IMR-90 (cell line): Measurements from ENCODE around the gene CPA3. TPM values are rescaled to one million over a fixed set of nuclear protein-coding genes. Genes with fewer than 3 reads are reported as not detected.

Source experiments
- ATAC-seq: fragments of 200-7000 bp; cut with Tn5 transposase; 2 replicates; pipeline ENCODE4 v1.9.1; 2020; ENCODE audit warnings: low read depth, mild to moderate bottlenecking, moderate library complexity
- BruUV-seq: library from RNA; stranded (reverse); fragments of 400-500 nt; replicated peaks from 2 replicates; lab custom pipeline; 2021; lab: Mats Ljungman, UMichigan
- CTCF ChIA-PET: fragments of 300-600 bp; formaldehyde crosslinking; extraction: SDS; loops from one replicate; lab custom pipeline; 2021; ENCODE audit warnings: antibody characterized with exemption; lab: Yijun Ruan, JAX
- POLR2A ChIA-PET: fragments of 300-600 bp; sonication (Branson Sonifier 250); formaldehyde crosslinking; loops from one replicate; lab custom pipeline; 2022; ENCODE audit warnings: antibody characterized with exemption; ENCODE audit not compliant: unreplicated experiment; lab: Charles Lee
- DNase-seq: peaks from one replicate; pipeline ENCODE4 v3.0.0; 2013
- H2AFZ ChIP-seq: replicated peaks from 2 replicates; pipeline ENCODE3; 2013; ENCODE audit warnings: low read length, mild to moderate bottlenecking; ENCODE audit not compliant: poor library complexity
- H2AK5ac ChIP-seq: 2 replicates; pipeline ENCODE4 v1.6.1; 2013; ENCODE audit warnings: low read depth, low read length, inconsistent platforms
- H2AK9ac ChIP-seq: replicated peaks from 2 replicates; pipeline ENCODE3; 2013; ENCODE audit warnings: mild to moderate bottlenecking, low read depth, low read length, moderate library complexity; ENCODE audit not compliant: poor library complexity
- H2BK120ac ChIP-seq: 2 replicates; pipeline ENCODE4 v1.6.1; 2013; ENCODE audit warnings: low read depth, low read length, inconsistent platforms
- H2BK15ac ChIP-seq: 3 replicates; pipeline ENCODE4 v1.6.1; 2013; ENCODE audit warnings: low read depth, low read length, inconsistent platforms
- H2BK20ac ChIP-seq: 2 replicates; pipeline ENCODE4 v1.6.1; 2013; ENCODE audit warnings: low read depth, mild to moderate bottlenecking, inconsistent platforms, low read length, moderate library complexity
- H2BK5ac ChIP-seq: 2 replicates; pipeline ENCODE4 v1.6.1; 2013; ENCODE audit warnings: mild to moderate bottlenecking, low read depth, low read length, inconsistent platforms; ENCODE audit not compliant: poor library complexity, severe bottlenecking
- H3K14ac ChIP-seq: replicated peaks from 2 replicates; pipeline ENCODE4 v1.6.1; 2013; ENCODE audit warnings: low read depth, low read length, inconsistent platforms
- H3K18ac ChIP-seq: 2 replicates; pipeline ENCODE4 v1.6.1; 2013; ENCODE audit warnings: low read depth, low read length, control low read depth
- H3K23ac ChIP-seq: 2 replicates; pipeline ENCODE4 v1.6.1; 2013; ENCODE audit warnings: low read depth, low read length, inconsistent platforms
- H3K27ac ChIP-seq: 2 replicates; pipeline ENCODE4 v1.5.1; 2013; ENCODE audit warnings: mild to moderate bottlenecking, control low read depth, low read length; ENCODE audit not compliant: insufficient read depth
- H3K27me3 ChIP-seq: 2 replicates; pipeline ENCODE4 v1.6.1; 2013; ENCODE audit warnings: low read length; ENCODE audit not compliant: control insufficient read depth, insufficient read depth
- H3K36me3 ChIP-seq: 2 replicates; pipeline ENCODE4 v1.6.1; 2013; ENCODE audit warnings: low read length, mixed read lengths; ENCODE audit not compliant: control insufficient read depth, insufficient read depth
- H3K4ac ChIP-seq: 2 replicates; pipeline ENCODE4 v1.6.1; 2013; ENCODE audit warnings: low read depth, low read length, inconsistent platforms
- H3K4me1 ChIP-seq: 2 replicates; pipeline ENCODE4 v1.6.1; 2013; ENCODE audit warnings: low read length, mixed read lengths; ENCODE audit not compliant: control insufficient read depth, insufficient read depth
- H3K4me2 ChIP-seq: 2 replicates; pipeline ENCODE4 v1.6.1; 2013; ENCODE audit warnings: low read depth, mild to moderate bottlenecking, control low read depth, low read length, moderate library complexity
- H3K4me3 ChIP-seq: 2 replicates; pipeline ENCODE4 v1.5.1; 2013; ENCODE audit warnings: low read depth, mild to moderate bottlenecking, control low read depth, low read length, moderate library complexity; ENCODE audit not compliant: insufficient read depth
- H3K56ac ChIP-seq: 2 replicates; pipeline ENCODE4 v1.6.1; 2013; ENCODE audit warnings: low read length, inconsistent platforms; ENCODE audit not compliant: insufficient read depth; ENCODE audit errors: extremely low read depth
- H3K79me1 ChIP-seq, 2 experiments: 2 replicates each; pipeline ENCODE4 v1.6.1; 2013; ENCODE audit warnings: low read length in 2 of 2, inconsistent platforms in 1 of 2, low read depth in 1 of 2
- H3K9ac ChIP-seq: 2 replicates; pipeline ENCODE4 v1.6.1; 2013; ENCODE audit warnings: low read depth, low read length, control low read depth
- H3K9me1 ChIP-seq: 2 replicates; pipeline ENCODE4 v1.6.1; 2013; ENCODE audit warnings: low read length, inconsistent platforms; ENCODE audit not compliant: insufficient read depth
- H3K9me3 ChIP-seq: 2 replicates; pipeline ENCODE4 v1.6.1; 2013; ENCODE audit warnings: low read length; ENCODE audit not compliant: control insufficient read depth, insufficient read depth
- H4K20me1 ChIP-seq: 2 replicates; pipeline ENCODE4 v1.6.1; 2013; ENCODE audit warnings: low read length, inconsistent platforms; ENCODE audit not compliant: insufficient read depth
- H4K5ac ChIP-seq: 2 replicates; pipeline ENCODE4 v1.6.1; 2013; ENCODE audit warnings: mild to moderate bottlenecking, low read depth, low read length, control low read depth
- H4K8ac ChIP-seq, 2 experiments: 2 replicates each; pipeline ENCODE4 v1.6.1; 2013; ENCODE audit warnings: low read depth in 2 of 2, low read length in 2 of 2, control low read depth in 1 of 2, inconsistent platforms in 1 of 2
- H4K91ac ChIP-seq: 2 replicates; pipeline ENCODE4 v1.6.1; 2013; ENCODE audit warnings: low read depth, low read length, inconsistent platforms; ENCODE audit not compliant: insufficient read depth
- CHD1 ChIP-seq: IDR thresholded peaks from 2 replicates; pipeline ENCODE4 v1.6.1; 2012; ENCODE audit warnings: low read depth, low read length, improper control_type of control experiment
- CTCF ChIP-seq: conservative IDR thresholded peaks from 2 replicates; pipeline ENCODE4 v1.5.1; 2012; ENCODE audit warnings: mild to moderate bottlenecking, low read depth, low read length, improper control_type of control experiment
- MAFK ChIP-seq: IDR thresholded peaks from 2 replicates; pipeline ENCODE4 v1.6.1; 2012; ENCODE audit warnings: low read depth, low read length, improper control_type of control experiment
- MXI1 ChIP-seq: IDR thresholded peaks from 2 replicates; pipeline ENCODE4 v1.6.1; 2012; ENCODE audit warnings: low read depth, mild to moderate bottlenecking, low read length, moderate library complexity, borderline replicate concordance
- RCOR1 ChIP-seq: IDR thresholded peaks from 2 replicates; pipeline ENCODE4 v1.6.1; 2012; ENCODE audit warnings: mild to moderate bottlenecking, low read length, improper control_type of control experiment; ENCODE audit not compliant: insufficient replicate concordance
- RFX5 ChIP-seq: IDR thresholded peaks from 2 replicates; pipeline ENCODE4 v1.8.0; 2012; ENCODE audit warnings: low read depth, mild to moderate bottlenecking, low read length, moderate library complexity
- WGBS, 2 experiments: methylation state at CpG; one replicate each; pipeline versions ENCODE4 v1.1.5 to v1.1.7; 2013; ENCODE audit warnings: missing lambda C conversion rate in 2 of 2; ENCODE audit not compliant: insufficient read length in 1 of 2; ENCODE audit errors: extremely low coverage in 2 of 2; 5-methylcytosine and 5-hydroxymethylcytosine counted together
- dilution Hi-C: fragments of 300-500 bp; cut with HindIII; formaldehyde crosslinking; loops from one replicate; pipeline ENCODE4 v1.14.3; 2018; ENCODE audit warnings: low sequenced_read_pairs; ENCODE audit not compliant: unreplicated experiment
- in situ Hi-C: fragments of 300-500 bp; cut with MboI; formaldehyde crosslinking; loops from 3 replicates; pipeline ENCODE4 v1.14.3; 2019; ENCODE audit warnings: low sequenced_read_pairs, inconsistent platforms, mixed read lengths
- intact Hi-C: fragments of 100-400 bp; cut with micrococcal nuclease; formaldehyde crosslinking; loops from 2 replicates; pipeline ENCODE4 v1.10.0; 2022
- polyA plus RNA-seq, 3 experiments: library from polyadenylated mRNA; depleted of rRNA; stranded (reverse); fragments of >200 nt; gene quantifications; 2 replicates each; pipeline ENCODE4 v1.2.3, GENCODE V29; 2012; ENCODE audit warnings: low replicate concordance in 1 of 3
- total RNA-seq: library from RNA; depleted of rRNA; stranded (reverse); fragments of >200 nt; gene quantifications from 2 replicates; pipeline ENCODE4 v1.2.3, GENCODE V29; 2012

The CPA3 gene
- total and polyA plus RNA-seq, 2 of the 4 experiments (the other 2 are of a cell fraction) = 0.07 TPM; not detected in 1

GRCh38 chr3:148852271-148852992 lies 12.7 kb upstream of the CPA3 start:
- Histone ChIP-seq H3K14ac (no peak overlapping the region), H3K9me1 (no peaks in the 10 kb centered on the region), H4K8ac (no peak overlapping the region), H3K4me3 (no peak overlapping the region), H3K9ac (no peak overlapping the region), H3K4me1 (no peaks in the 10 kb centered on the region), H3K9me3 (no peaks in the 10 kb centered on the region), H2AFZ (no peak overlapping the region), H2BK20ac (no peak overlapping the region), H3K27me3 (peaks cover 1% of the 10 kb centered on the region; the same call in 1 of the 2 replicates), H4K5ac (no peak overlapping the region), H3K4ac (no peak overlapping the region), H2BK5ac (no peak overlapping the region), H2AK5ac (no peak overlapping the region), H3K4me2 (no peak overlapping the region), H3K23ac (peak overlapping the region; percentile 59; the same call in 1 of the 2 replicates), H2BK120ac (no peak overlapping the region), H2BK15ac (no peak overlapping the region), H2AK9ac (no peak overlapping the region), H4K91ac (no peak overlapping the region), H3K27ac (no peak overlapping the region), H4K20me1 (no peaks in the 10 kb centered on the region), H3K79me1 (no peaks in the 10 kb centered on the region), H3K36me3 (no peaks in the 10 kb centered on the region), H3K18ac (no peak overlapping the region), H3K56ac (no peak overlapping the region)
- dilution Hi-C loops = no loop called here
- CTCF ChIA-PET = interaction anchor here (2.1 kb wide), 1 partner anchor 12 kb away, joined by 4 read pairs; the partner anchor contains the start of gene CPA3
- WGBS, 2 experiments = no CpG with 5 or more reads among the region's 7 CpGs
- POLR2A ChIA-PET = no interaction called here
- intact Hi-C loops = no loop called here
- in situ Hi-C loops = no loop called here
- DNase-seq = no peak
- ATAC-seq = no peak
- TF ChIP-seq MAFK (no peak), CTCF (no peak), RCOR1 (no peak), MXI1 (no peak), RFX5 (no peak), CHD1 (no peak)
- no TSS peak for BruUV-seq
